ENCODE results near the gene COL16A1.
"Not testable (repeated sequence)": the region's sequence is repeated elsewhere in the genome, so short reads cannot be mapped to it uniquely, and the experiment has no call there.

The COL16A1 gene

DNA sequence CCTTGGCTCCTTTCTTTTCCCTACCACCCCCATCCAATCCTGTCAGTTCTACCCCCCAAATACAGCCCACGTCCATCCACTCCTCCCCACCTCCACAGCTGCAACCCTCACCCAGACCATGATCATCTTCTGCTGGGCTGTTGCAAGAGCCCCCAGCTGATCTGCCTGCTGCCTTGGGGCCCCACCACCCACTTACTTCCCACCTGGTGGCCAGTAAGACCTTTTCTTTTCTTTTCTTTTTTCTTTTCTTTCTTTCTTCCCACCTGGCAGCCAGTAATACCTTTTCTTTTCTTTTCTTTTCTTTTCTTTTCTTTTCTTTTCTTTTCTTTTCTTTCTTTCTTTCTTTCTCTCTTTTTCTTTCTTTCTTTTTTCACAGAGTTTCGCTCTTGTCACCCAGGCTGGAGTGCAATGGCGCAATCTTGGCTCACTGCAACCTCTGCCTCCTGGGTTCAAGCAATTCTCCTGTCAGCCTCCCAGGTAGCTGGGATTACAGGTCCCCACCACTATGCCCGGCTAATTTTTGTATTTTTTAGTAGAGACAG, 3.3 kb upstream of the COL16A1 start:
- in situ Hi-C loops (cut with MboI; ENCODE audit: low sequenced_read_pairs) = not testable (repeated sequence)

DNA sequence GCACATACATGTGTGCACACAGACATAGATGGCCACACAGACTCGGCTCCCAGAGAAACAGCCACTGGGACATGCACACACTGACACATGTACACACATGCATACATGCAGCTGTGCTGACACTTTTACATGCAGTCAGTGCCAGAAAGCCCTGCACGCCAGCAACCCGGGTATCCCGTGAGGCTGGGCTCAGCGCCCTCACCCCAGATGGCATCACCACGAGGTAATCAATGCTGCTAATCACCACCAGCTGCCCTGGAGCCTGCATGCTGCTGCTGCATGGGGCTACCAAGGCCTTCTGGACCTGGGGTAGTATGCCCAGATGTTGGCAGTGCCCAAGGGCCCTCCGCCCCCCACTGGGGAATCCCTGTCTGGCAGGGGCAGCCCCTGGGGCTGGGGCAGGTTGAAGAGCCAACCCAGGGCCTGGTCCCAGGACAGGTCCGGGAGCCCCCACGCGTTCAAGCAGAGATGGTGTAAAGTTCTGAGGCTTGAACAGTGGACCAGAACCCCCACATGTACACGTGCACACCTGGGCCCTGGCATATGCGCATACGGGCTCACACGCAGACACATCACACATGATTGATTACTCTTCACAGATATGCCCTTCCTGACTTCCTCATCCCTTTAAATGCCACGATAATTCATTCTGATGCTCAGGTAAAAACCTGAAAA, 2.7 kb upstream of the COL16A1 start:
- in situ Hi-C loops (cut with MboI; ENCODE audit: low sequenced_read_pairs) = no loop called here

DNA sequence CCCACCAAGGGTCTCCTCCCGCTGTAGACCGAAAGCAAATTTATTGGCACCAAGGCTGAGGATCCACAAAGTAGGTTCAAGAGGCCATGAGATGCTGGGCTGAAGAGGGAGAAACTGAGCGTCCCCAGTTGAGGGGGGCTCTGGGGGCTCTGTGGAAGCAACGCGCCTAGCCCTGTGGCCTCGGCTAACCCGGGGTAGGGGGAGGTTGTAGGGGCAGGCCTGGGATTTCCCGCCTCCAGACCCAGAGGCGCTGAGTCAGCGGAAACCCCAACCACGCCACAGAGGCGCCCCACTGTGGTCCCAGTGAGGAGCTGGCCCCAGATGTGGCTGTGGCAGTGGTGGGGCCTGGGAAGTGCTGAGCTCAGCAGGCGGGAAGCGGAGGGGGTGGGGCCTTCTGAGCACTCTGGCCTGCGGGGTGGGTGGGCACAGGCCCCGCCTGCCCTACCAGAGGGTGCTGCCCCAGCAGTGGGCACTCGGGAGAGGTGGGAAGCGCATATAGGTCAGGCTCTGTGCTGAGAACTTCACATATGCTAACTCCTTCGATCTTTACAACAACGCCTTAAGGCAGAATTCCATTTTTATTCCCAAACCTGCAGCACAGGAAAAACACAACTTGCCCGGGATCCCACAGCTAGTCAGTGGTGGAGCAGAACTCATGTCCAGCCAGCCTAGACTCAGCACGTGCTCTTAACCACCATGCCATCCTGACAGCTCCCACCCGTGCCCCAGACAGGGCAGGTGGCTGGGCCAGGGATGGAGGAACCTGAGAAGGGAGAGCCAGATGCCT, 1.5 kb upstream of the COL16A1 start:
- in situ Hi-C loops (cut with MboI; ENCODE audit: low sequenced_read_pairs) = no loop called here

DNA sequence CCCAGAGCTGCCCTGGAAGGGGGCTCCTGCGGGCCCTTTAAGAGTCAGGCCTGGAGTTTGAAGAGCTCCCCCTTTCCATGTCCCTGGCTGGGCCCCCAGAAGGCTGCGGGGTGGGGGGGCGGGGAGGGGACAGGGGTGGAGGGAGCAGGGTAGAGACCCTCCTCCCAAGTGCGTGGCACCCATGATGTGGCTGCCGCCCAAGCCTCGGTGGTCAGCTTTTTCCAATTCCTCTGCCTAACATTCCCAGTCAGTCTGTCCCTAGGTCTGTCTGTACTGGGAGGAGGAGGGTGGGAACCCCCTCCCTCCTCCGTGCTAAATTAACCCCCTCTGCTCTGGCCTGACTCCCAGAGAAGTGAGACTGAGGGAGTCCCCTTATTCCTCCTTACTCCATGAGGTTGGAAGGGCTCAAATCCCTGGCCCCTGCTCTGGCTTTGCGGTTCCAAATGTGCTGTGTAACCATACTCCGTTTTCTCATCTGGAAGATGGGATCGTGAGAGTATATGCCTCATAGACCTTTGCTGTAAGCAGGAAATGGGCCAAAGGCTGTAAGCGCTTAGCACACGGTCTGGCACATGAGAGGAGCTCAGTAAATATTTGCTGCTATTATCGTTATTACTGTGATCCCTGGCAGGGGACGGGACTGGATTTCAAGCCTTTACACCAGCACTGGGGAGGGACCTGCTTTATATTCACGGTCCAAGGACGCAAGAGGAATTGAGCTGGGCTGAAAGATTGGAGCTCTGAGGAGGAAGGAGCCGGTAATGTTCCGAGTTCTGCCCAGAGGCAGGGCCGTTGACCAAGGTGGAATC, 658 bp upstream of the COL16A1 start:
- in situ Hi-C loops (cut with MboI; ENCODE audit: low sequenced_read_pairs) = no loop called here

- in situ Hi-C loops (cut with MboI; ENCODE audit: low sequenced_read_pairs) = no loop called here
Observed at GRCh38 chr1:31702836-31703404, 897 bp downstream of the COL16A1 start.

DNA sequence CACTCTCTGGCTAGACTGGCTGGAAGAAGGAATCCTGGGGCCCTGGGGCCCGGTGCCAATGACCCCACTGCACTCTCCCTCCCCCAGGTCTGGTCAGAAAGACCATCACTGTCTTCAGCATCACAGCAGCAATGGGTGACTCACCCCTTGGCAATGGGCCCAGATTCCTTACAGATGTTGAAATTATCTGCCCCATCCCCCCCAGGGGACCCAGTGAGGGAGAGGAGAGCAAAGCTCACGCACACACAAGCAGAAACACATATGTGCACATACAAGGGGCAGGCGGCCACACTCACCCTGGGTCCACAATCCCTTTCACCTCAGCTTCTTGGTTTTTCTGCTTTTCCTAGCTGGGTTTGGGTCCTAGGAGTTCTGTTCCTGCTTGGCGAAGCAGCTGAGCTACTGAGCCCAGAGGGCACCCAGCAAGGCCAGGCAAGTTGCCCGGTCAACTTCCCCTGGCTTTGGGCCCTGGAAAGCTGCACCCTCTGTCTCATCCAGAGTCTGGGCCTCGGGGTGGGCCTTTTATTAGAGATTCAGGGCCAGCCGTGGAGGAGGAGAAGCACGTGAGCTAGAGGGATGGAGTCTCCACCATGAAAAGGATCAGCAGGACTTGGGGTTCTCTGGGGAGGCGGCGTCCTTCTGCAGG, 2.6 kb downstream of the COL16A1 start:
- in situ Hi-C loops (cut with MboI; ENCODE audit: low sequenced_read_pairs) = no loop called here

DNA sequence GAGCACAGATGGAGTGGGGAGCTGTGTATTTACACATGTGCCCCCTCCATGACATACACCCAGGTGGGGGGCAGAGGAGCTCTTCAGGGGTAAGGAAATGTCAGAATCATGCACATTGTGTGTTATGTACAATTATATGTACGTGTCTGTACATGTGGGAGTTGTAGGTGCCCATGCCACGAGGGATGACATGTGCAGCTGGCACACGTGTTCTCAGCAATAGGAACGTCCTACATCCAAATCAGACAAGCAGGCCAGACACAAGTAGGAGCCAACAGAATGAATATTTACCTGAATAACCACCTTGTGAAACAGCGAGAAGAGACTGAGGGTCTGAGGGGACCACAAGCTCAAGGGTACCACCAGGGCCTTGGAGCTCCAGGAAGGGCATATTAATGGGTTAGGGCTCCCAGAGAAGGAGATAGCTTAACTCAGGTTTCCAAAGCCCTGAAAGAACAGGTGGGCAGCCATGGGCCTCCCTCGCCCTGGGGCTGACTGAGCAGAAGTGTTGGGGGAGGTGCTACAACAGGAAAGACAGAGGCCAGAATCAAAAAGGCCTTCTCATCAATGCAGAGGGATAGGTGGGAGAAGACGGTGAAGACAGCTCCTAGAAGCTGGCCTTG, 3.2 kb downstream of the COL16A1 start:
- in situ Hi-C loops (cut with MboI; ENCODE audit: low sequenced_read_pairs) = no loop called here

GRCh38 chr1:31699341-31699891, 4.4 kb downstream of the COL16A1 start:
- in situ Hi-C loops (cut with MboI; ENCODE audit: low sequenced_read_pairs) = no loop called here

- in situ Hi-C loops (cut with MboI; ENCODE audit: low sequenced_read_pairs) = no loop called here
Observed at GRCh38 chr1:31697369-31697984, 6.3 kb downstream of the COL16A1 start.

- in situ Hi-C loops (cut with MboI; ENCODE audit: low sequenced_read_pairs) = no loop called here
Observed at GRCh38 chr1:31696242-31696641, 7.6 kb downstream of the COL16A1 start.

DNA sequence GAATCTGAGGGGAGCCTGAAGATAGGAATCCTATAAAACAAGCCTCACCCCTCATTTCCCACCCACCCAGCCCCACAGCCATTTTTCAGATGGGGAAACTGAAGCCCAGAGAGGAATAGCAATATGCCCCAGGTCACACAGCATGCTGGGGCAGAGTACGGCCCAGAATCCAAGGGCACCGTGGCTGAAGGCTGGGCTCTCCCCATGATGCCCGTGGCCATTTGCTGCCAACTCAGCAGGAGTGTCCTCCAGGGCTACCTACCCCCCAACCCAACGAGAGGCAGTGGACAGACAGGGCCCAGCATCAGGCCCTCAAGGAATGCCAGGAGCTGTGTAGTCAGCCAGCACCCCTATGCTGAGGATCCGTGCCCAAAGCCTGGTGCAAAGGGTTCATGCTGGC, 8.5 kb downstream of the COL16A1 start:
- in situ Hi-C loops (cut with MboI; ENCODE audit: low sequenced_read_pairs) = no loop called here

- in situ Hi-C loops (cut with MboI; ENCODE audit: low sequenced_read_pairs) = no loop called here
Observed at GRCh38 chr1:31694964-31695313, 8.9 kb downstream of the COL16A1 start.

GRCh38 chr1:31694069-31694963, 9.5 kb downstream of the COL16A1 start:
- in situ Hi-C loops (cut with MboI; ENCODE audit: low sequenced_read_pairs) = no loop called here

- in situ Hi-C loops (cut with MboI; ENCODE audit: low sequenced_read_pairs) = no loop called here
Observed at GRCh38 chr1:31693231-31693630, 10.6 kb downstream of the COL16A1 start.

DNA sequence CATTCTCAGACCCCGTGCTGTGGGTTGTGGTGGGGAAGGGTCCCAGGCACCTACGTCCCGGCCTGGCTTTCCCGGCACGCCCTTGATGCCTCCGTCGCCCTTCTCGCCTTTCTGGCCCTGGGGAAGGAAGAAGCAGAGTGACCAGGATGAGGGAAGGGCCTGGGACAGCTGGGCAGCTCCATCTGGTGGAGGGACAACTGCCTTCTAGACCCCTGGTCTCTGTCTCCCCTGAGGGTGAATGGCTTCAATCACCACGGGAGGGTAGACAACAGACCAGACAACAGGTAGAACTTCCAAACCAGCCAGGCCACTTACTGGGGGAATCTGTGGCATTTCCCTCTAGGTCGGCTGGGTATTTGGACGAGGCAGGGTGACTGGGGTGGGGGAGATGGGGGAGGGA, 11.9 kb downstream of the COL16A1 start:
- in situ Hi-C loops (cut with MboI; ENCODE audit: low sequenced_read_pairs) = no loop called here

GRCh38 chr1:31691446-31691845, 12.4 kb downstream of the COL16A1 start:
- in situ Hi-C loops (cut with MboI; ENCODE audit: low sequenced_read_pairs) = no loop called here

- in situ Hi-C loops (cut with MboI; ENCODE audit: low sequenced_read_pairs) = no loop called here
Observed at GRCh38 chr1:31690921-31691320, 12.9 kb downstream of the COL16A1 start.

GRCh38 chr1:31689854-31690253, 14.0 kb downstream of the COL16A1 start:
- in situ Hi-C loops (cut with MboI; ENCODE audit: low sequenced_read_pairs) = no loop called here
